K562 treated with DMSO at 1 percent for 48 hours (cell line): ENCODE data around the gene ZBTB7A. TPM values are rescaled to one million over a fixed set of nuclear protein-coding genes. Genes with fewer than 3 reads are reported as not detected.

Experiments
- total RNA-seq: library from RNA; unstranded; fragments of 300-600 nt; gene quantifications from 2 replicates; pipeline ENCODE4 v1.2.3, GENCODE V29; 2022; ENCODE audit warnings: low replicate concordance; ENCODE audit errors: extremely low read depth

The ZBTB7A gene
- total RNA-seq = not detected in 2 replicates

GRCh38 chr19:4066682-4067395 lies at the start of gene ZBTB7A:
Gene ZBTB7A (minus strand): TSS chr19:4066899. CDS start chr19:4055232, 11,667 bp downstream.

GRCh38 chr19:4007021-4007835 lies 59.5 kb downstream of the ZBTB7A start, which contains the start of gene PIAS4:
Gene PIAS4 (plus strand): TSS chr19:4007736. CDS start chr19:4007761, 25 bp downstream.

Other genes starting within 250 kb of the ZBTB7A start
- gene ZFR2, start 197.9 kb downstream of the ZBTB7A start, total RNA-seq = not detected in 2 replicates
- not detected in 2 replicates for gene ATCAY, start 186.2 kb downstream of the ZBTB7A start, total RNA-seq
- gene NMRK2, start 133.8 kb downstream of the ZBTB7A start, total RNA-seq = not detected in 2 replicates
- gene DAPK3, start 95.8 kb downstream of the ZBTB7A start, total RNA-seq = not detected in 2 replicates
- 2,701 and 3,320 TPM in 2 replicates for gene EEF2, start 81.4 kb downstream of the ZBTB7A start, total RNA-seq
- gene PIAS4, start 59.2 kb downstream of the ZBTB7A start, total RNA-seq = not detected in 2 replicates
- not detected in 2 replicates for gene MAP2K2, start 57.2 kb upstream of the ZBTB7A start, total RNA-seq
- not detected in 2 replicates for gene CREB3L3, start 86.7 kb upstream of the ZBTB7A start, total RNA-seq
- gene SIRT6, start 115.7 kb upstream of the ZBTB7A start, total RNA-seq = not detected in 2 replicates
- not detected in 2 replicates for gene ANKRD24, start 115.8 kb upstream of the ZBTB7A start, total RNA-seq
- not detected in 2 replicates for gene EBI3, start 162.6 kb upstream of the ZBTB7A start, total RNA-seq
- not detected in 2 replicates for gene YJU2, start 180.2 kb upstream of the ZBTB7A start, total RNA-seq
- not detected in 2 replicates for gene SHD, start 212.4 kb upstream of the ZBTB7A start, total RNA-seq
- gene TMIGD2, start 235.5 kb upstream of the ZBTB7A start, total RNA-seq = not detected in 2 replicates
- gene FSD1, start 237.7 kb upstream of the ZBTB7A start, total RNA-seq = not detected in 2 replicates